NCI-H510A treated with DMSO at 0.1 percent for 48 hours (cell line): Measurements from ENCODE around the gene PFKFB3.

Experiments used
- DNase-seq: peaks from one replicate; lab custom pipeline; 2025; lab: John Stamatoyannopoulos, UW

The PFKFB3 gene

DNA sequence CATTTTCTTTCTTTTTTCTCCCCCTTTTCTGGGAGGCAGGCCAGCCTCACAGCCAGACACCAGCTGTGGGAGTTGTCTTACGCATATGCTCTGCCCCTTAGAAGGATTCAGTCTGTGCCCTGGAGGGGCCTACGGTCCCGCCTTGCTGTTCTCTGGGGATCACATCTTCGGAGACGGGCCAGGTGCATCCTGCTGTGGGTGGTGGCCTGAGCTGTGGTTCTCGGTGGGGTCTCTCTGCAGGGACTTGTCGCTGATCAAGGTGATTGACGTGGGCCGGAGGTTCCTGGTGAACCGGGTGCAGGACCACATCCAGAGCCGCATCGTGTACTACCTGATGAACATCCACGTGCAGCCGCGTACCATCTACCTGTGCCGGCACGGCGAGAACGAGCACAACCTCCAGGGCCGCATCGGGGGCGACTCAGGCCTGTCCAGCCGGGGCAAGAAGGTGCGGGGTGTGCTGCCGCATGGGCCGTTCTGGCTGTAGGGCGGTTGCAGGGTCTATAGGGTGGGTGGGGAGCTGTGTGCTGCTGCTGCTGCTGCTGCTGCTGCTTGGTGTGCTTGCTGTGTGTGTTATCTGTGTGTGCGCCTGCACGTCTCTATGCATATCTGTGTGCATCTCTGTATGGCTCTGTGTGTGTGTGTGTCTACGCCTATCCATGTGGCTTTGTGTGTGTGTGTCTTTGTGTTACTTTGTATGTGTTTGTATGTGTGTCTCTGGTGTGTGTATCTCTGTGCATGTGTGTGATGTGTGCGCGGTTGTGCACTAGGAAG lies 17.9 kb downstream of the PFKFB3 start:
- no peak for DNase-seq

DNA sequence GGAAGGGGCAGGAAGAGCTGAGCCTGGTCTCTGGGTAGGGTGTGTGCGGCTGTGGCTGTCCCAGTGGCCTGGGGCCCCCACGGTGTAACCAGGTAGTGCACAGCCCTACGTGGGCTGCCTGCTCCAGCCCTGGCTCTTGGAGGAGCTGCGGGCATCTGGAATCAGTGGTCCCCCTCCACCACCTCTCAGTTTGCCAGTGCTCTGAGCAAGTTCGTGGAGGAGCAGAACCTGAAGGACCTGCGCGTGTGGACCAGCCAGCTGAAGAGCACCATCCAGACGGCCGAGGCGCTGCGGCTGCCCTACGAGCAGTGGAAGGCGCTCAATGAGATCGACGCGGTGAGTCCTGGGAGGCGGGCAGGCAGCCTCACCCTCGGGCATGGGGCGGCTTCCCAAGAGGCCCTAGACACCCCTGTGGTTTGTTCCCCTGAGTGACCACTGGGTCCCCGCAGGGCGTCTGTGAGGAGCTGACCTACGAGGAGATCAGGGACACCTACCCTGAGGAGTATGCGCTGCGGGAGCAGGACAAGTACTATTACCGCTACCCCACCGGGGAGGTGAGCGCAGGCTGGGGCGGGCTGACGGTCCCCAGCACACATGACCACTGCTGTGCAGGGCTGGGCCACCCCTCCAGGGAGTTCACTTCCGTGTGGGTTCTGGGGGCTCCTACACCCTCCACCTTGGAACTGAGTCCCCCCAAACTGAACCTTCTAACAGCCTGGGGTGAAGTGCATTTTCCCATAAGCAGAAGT lies 18.6 kb downstream of the PFKFB3 start:
- DNase-seq: no peak

DNA sequence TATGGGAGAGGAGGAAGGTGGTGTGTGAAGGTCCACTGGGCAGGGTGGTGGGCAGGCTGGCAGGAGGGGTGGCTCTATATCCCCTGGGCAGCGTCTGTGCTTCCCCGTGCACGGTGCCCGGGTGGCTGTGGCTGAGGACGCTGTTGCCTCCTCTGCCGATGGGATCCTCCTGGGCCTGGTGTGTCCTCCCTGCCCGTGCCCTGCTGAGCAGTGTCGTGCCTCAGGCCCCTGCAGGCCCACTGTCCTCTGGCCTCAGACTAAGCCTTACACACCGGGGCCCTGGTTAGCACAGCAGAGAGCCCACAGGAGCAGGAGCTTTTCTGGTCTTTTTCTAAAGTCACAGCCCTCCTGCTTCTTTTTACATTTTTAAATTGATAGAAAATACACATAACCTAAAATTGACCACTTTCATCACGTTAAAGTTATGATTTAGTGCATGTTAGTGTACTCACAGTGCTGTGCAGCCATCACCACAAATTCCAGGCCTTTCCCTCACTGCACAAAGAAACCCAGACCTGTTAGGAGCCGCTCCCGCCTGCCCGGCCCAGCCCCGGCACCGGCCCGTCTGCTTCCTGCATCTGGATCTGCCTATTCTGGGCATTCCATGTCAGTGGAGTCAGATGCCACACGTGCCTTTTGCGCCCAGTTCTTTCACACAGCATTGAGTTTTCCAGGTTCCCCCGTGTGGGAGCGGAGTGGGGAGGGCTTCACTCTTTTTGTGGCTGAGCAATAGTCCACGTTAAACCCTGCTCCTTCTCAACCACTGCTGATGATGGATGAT lies 19.4 kb downstream of the PFKFB3 start:
- DNase-seq: no peak

DNA sequence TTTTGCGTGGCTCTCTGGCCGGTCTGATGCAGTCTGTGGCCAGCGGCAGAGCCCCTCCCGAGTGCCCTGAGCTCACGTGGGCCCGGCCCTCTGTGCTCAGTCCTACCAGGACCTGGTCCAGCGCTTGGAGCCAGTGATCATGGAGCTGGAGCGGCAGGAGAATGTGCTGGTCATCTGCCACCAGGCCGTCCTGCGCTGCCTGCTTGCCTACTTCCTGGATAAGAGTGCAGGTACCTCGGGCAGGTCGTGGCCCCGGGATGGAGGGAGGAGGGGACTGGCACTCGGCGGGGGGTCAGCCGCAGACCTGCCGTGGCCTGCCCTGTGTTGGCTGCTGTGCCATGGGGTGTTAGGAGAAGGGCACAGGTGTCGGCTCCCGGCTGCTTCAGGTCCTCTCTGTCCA lies 20.0 kb downstream of the PFKFB3 start:
- no peak for DNase-seq

DNA sequence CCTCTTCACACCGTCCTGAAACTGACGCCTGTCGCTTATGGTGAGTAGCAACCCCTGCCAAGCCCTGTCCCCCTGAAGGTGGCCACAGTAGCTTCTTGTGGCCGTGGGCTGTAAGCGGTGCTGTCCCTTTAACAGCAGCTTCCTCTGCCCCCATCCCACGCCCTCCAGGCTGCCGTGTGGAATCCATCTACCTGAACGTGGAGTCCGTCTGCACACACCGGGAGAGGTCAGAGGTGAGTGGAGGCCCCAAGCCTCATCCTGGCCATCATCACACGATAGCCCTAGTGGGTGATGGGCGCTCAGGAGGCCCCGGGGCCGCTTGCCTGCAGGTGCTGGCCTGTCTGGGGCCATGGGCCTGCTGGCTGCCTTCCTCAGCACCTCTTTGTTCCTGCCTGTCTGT lies 21.2 kb downstream of the PFKFB3 start:
- DNase-seq: no peak

DNA sequence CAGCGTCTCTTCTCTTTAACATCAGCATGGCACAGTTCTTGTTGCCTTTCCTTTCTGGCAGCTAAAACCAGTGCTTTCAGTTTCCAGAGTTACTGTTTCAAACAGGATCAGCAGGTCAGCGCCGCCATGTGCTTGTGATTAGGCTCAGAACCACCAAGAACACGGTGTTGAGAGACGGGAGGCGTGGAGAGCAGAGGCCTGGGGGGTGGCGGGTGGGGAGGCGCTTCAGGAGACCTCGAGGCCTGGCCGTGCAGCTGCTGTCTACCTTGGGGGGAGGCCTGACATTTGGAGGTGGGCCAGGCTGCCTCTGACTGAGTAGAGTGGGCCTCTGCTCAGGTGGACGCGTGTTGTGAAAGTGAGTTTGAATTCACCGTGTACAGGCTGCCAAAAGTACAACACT lies 22.0 kb downstream of the PFKFB3 start:
- no peak for DNase-seq

DNA sequence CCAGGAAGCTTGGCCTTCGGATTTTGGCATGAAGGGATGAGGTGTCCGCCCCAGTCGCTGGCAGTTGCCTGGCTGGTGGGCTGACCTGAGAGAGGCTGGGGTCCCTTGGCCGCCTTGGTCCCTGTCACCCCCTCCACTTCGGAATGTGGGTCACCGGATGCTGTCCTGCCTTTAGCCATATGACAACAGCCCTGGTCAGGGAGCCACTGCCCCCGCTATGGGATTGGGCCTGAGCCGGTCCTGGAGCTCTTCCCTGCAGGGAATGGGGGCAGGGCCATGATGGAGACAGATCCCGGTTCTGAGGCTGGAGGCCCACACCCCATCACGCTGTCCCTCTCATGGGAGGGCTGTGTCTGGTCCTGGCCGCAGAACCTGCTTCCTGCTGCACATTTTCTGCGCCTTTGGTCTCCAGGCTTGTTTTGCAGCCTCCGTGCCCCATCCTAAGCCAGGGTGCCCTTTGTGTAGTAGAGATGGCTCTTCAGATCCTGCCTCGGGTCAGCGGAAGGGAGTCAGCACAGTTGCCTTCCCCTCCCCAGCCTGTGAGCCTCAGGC lies 22.6 kb downstream of the PFKFB3 start:
- no peak for DNase-seq

DNA sequence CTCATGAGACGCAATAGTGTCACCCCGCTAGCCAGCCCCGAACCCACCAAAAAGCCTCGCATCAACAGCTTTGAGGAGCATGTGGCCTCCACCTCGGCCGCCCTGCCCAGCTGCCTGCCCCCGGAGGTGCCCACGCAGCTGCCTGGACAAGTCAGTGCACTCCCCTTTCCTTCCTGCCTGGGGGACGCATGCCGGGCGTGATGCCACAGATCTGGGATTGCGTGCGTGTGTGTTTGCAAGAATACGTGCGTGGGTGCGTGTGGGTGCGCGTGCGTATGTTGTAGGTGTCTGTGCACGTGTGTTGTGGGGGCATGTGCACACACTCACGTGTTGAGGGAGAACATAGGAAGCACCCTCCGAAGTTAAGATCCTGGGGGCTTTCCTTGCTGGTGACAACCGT lies 23.5 kb downstream of the PFKFB3 start:
- DNase-seq: no peak

DNA sequence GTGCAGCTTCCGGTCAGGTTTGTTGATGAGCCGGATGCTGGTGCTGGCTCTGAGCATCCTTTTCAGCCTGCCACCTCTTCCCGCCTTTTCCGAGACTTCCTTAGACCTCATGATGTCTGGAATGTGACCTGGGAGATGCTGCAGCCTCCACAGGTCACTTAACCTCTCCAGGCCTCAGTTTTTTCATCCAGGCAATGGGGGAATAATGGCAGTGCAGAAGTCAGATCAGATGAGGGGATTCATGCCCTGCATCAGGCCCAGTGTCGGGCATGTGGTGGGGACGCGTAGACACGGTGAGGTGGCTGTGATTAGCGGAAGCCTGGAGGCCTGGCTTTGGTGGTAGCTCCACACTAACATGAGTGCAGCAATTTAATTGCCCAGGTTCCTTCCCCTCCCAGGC lies 24.6 kb downstream of the PFKFB3 start:
- no peak for DNase-seq

DNA sequence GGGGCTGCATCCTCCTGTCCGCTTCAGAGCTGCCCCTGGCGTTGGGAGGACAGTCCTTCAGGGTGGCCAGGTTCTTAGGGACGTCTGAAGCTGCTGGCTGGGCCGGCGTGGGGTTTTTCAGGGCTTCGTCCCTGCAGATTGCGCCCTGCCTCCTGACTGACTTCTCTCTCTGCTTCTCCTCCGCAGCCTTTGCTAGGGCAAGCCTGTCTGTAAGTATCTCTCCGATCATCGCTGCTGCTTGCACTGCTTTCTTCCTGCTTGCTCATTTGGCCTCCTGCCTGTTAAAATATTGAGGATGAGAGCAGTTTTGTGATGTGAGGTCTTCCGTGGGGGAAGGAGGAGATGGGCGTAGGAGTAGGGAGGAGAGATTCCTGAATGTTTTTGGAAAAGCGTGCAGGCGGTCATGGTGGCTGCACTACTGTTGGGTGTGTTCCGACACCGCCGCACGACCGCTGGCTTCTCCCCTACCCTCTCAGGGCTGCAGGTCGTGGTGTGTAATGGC lies 25.3 kb downstream of the PFKFB3 start:
- DNase-seq: no peak

DNA sequence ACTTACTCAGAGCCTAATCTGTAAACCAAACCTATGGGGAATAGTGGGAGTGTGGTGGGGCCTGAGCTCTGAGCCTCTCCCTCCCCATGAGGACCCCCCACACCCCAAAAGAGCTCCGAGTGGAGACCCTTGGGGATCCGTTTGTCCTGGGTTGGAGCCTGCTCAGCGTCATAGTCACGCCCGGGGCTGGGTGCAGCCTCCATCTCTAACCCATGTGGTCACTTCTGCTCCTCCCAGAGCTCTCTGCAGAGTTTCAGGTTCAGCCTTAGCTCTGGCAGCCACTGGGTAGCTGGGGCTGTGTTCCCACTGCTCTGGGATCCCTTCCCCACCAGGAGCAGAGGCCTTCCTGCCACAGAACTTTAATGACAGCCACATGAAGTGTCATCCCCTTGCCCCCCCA lies 25.9 kb downstream of the PFKFB3 start:
- DNase-seq: no peak

DNA sequence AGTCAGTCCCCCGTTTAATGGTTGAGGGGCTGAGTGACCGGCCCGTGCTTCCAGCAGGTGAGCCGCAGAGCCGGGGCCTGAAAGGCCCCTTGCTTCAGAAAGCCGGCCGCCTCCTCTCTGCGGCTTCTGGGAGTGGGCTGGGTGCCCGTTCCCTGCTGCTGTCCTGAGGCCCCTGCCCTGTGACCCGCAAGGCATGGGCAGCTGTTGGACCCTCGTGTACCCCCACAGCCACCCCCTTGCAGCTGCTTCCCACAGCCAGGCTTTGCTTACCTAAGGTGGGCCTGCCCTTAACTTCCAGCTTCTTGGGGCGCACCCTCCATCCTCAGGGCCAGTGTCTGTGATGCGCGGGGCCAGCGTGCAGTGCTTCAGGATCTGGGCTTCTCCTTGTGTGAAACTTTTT lies 26.6 kb downstream of the PFKFB3 start:
- no peak for DNase-seq

DNA sequence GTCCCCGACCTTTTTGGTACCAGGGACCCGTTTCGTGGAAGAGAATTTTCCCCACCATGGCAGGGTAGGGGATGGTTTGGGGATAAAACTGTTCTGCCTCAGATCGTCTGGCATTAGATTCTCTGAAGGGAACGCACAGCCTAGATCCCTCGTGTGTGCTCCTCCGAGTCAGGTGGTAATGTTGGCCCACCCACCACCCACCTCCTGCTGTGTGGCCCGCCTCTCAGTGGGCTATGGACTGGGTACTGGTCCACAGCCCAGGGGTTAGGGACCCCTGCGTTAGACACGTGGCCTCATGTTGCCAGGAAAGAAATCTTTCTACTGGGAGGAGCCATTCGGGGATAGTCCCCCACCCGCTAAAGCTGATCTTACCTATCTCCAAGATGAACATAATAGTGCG lies 27.0 kb downstream of the PFKFB3 start:
- no peak for DNase-seq

DNA sequence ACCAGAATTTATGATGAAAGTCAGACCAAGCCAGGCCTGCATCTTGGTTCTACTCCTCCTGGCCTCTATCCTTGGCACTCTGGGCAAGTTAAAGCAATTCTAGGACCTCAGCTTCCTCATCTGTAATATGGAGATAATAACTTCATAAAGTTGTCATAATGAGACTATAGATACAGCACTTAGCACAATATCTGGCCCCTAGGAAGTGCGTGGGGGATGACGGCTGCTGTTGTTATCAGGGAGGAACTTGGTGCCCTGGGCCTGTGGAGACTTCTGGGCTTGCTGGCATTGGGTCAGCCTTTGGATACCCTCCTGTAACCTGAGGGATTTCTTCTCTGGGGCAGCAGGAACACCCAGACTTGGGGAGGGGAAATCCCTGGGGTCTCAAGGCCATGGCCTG lies 27.6 kb downstream of the PFKFB3 start:
- DNase-seq: no peak

DNA sequence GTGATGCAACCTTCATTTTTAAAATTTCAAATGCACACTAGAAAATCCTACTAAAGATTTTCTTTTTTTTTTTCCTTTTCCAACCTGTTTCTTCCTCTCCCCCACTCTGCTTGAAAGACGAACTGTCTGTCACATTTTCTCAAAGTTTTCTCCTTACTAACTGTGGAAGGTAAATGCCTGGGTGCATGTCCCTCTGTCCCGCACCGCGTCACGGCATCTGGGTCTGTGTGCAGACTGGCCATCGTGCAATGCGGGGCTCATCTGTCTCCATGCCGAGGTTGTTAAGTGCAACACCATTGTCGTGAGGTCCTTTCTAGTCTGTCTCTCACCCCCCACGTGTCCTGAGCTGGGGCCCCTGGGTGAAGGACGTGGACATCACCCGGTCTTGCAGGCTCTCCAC lies 28.4 kb downstream of the PFKFB3 start:
- DNase-seq: no peak

DNA sequence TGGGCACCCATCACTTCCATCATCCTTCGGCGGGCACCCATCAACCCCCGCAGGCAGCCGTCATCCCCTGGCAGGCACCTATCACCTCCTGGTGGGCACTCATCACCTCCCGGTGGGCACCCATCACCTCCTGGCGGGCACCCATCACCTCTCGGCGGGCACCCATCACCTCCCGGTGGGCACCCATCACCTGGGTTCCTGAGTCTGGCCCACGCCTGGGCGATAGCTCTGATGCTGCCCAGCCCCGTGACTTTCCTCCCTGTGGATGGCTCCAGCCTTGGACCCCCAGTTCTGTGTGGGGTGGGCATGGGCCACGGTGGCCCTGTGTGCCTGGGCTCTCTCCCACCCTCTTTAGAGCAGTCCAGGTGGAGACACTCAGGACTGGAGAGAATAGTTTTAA lies 29.0 kb downstream of the PFKFB3 start:
- no peak for DNase-seq

DNA sequence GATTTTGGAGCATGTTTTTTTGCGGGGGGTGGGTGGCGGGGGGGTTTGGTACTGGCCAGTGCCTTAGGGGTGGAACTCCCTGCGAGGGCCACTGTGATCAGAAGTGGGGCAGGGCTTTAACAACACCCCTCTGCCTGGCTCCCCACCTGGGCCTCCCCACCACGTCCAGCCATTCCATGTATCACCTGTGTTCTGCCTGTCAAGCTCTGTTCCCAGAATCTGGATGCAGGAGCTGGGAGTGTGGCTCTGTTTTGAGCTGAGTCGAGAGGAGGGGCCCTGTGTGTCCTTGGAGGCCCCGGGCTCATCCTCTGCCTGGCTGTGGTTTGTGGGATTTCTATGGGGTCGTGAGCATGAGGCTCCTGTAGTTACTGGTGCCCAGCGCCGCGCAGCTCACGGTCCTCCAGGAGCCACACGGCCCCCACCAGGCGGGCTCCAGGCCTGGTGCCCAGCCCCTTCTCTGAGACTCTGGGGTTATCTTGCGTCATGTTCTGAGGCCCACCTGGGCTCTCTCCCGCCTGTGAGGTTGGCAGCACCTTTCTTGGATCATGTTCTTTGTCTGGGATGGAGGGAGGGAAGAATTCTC lies 29.6 kb downstream of the PFKFB3 start:
- DNase-seq: no peak

DNA sequence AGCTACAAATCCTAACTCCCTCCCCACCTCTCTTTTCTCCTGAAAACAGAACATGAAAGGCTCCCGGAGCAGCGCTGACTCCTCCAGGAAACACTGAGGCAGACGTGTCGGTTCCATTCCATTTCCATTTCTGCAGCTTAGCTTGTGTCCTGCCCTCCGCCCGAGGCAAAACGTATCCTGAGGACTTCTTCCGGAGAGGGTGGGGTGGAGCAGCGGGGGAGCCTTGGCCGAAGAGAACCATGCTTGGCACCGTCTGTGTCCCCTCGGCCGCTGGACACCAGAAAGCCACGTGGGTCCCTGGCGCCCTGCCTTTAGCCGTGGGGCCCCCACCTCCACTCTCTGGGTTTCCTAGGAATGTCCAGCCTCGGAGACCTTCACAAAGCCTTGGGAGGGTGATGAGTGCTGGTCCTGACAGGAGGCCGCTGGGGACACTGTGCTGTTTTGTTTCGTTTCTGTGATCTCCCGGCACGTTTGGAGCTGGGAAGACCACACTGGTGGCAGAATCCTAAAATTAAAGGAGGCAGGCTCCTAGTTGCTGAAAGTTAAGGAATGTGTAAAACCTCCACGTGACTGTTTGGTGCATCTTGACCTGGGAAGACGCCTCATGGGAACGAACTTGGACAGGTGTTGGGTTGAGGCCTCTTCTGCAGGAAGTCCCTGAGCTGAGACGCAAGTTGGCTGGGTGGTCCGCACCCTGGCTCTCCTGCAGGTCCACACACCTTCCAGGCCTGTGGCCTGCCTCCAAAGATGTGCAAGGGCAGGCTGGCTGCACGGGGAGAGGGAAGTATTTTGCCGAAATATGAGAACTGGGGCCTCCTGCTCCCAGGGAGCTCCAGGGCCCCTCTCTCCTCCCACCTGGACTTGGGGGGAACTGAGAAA lies 30.4 kb downstream of the PFKFB3 start:
- DNase-seq: no peak

DNA sequence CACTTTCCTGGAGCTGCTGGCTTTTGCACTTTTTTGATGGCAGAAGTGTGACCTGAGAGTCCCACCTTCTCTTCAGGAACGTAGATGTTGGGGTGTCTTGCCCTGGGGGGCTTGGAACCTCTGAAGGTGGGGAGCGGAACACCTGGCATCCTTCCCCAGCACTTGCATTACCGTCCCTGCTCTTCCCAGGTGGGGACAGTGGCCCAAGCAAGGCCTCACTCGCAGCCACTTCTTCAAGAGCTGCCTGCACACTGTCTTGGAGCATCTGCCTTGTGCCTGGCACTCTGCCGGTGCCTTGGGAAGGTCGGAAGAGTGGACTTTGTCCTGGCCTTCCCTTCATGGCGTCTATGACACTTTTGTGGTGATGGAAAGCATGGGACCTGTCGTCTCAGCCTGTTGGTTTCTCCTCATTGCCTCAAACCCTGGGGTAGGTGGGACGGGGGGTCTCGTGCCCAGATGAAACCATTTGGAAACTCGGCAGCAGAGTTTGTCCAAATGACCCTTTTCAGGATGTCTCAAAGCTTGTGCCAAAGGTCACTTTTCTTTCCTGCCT lies 31.1 kb downstream of the PFKFB3 start:
- no peak for DNase-seq

DNA sequence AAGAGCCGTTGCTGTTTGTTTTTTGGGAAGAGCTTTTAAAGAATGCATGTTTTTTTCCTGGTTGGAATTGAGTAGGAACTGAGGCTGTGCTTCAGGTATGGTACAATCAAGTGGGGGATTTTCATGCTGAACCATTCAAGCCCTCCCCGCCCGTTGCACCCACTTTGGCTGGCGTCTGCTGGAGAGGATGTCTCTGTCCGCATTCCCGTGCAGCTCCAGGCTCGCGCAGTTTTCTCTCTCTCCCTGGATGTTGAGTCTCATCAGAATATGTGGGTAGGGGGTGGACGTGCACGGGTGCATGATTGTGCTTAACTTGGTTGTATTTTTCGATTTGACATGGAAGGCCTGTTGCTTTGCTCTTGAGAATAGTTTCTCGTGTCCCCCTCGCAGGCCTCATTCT lies 31.6 kb downstream of the PFKFB3 start:
- no peak for DNase-seq
